GM19397 (cell line): ENCODE results near the gene ITSN2.
A peak's percentile ranks its signal among the peaks of the same experiment; 100 is the strongest.
"Not testable (repeated sequence)": the region's sequence is repeated elsewhere in the genome, so short reads cannot be mapped to it uniquely, and the experiment has no call there.

ENCODE experiments used
- ATAC-seq: cut with Tn5 transposase; IDR thresholded peaks from one replicate; pipeline ENCODE4 v1.9.1; 2021; ENCODE audit warnings: mild to moderate bottlenecking, moderate library complexity; ENCODE audit not compliant: unreplicated experiment

ITSN2 gene

DNA sequence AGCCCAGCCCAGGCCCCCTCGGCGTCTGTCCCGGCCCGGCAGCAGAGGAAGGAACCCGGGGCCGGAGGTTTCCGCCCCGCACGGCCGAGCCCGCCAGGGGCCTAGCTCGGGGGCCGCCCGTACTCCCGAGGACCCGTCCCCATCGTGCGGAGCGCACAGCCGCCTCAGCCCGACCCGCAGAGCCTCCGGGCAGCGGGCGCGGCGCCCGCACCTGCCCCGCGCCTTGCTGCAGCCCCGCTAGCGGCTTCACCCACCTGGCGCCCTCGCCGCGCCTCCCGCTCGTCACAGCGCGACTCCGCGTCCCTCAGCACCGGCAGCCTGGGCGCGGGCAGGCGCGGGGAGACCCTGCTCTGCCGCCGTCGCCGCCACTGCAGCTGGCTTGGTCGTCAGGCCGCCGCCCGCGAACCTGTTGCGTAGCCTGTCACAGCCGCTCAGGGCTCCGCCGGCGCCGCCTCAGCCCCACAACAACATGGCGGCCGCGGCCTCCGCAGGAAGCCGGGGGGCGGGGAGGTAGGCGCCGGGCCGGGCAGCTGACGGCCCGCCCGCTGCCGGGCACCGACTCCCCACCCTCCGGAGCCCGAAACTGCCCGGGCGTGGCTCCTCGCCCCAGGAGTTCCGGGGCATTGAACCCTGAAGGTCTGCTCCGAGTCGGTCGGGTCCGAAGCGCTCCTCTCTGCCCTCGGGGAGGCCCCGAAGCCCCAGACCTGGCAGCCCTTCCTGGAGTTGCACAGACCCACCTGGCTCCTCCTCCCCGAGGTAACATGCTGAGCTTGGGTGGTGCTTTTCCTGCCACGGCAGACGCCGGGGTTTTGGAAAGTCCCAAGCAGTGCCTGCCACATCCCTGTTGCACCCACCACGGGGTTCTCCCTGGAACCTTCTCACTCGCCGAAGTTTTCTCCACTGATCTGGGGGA lies at the start of gene ITSN2:
TSS of gene ITSN2 (minus strand) at position 487 of the 913 bp plus-strand sequence. CDS start 32,454 bp downstream, outside the sequence.
- peak; percentile 84 for ATAC-seq

DNA sequence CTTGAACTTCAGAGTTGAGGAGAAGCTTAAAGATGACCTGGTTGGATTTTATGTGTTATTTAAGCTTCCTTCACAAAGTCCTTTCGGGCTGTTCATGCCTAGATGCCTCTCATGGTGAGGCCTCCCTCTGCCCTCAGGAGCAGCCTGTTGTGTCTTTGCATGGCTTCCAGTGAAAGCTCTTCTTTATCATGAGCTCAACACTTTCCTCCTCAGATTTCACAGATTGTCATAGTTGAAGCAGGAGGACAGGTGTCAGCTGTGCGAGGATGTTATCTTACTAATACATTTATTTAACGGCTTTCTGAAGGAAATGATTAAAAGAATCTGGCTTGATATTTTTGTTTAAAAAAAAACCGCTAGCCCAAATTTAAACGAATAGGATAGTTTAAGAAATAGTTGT lies 48.8 kb upstream of the ITSN2 start:
- no peak for ATAC-seq

- not testable (repeated sequence) for ATAC-seq
Measured at GRCh38 chr2:24408704-24409103, 48.4 kb upstream of the ITSN2 start.

- no peak for ATAC-seq
Measured at GRCh38 chr2:24404491-24404921, 44.2 kb upstream of the ITSN2 start.

DNA sequence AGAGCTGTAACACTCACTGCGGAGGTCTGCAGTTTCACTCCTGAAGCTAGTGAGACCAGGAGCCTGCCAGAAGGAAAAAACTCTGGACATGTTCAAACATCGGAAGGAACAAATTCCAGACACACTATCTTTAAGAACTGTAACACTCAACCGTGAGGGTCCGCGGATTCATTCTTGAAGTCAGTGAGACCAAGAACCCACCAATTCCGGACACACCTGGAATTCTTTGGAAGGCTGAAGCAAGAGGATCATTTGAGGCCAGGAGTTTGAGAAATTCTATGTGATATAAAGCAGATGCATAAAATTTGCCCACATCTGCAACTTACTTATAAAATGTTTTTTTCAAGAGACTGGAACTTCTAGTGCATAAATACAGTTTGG lies 43.5 kb upstream of the ITSN2 start:
- ATAC-seq: no peak

DNA sequence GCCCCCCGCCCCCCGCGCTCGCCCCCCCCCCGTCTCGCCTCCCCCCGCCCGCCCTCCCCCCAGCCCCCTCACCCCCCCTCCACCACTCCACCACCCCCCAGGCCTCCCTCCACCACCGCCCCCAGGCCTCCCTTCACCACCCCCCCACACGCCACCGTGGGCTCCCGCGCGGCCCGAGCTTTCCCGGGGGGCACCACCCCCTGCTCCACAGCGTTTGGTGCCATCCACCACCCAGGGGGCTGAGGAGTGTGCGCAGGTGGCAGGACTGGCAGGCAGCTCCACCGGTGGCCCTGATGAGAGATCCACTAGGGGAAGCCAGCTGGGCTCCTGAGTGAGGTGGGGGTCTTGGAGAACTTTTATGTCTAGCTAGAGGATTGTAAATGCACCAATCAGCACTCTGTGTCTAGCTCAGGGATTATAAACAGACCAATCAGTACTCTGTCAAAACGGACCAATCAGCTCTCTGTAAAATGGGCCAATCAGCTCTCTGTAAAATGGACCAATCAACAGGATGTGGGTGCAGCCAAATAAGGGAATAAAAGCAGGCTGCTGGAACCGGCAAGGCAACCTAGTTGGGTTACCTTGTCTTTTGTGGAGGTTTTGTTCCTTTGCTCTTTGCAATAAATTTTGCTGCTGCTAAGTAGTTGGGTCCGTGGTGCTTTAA lies 43.0 kb upstream of the ITSN2 start:
- no peak for ATAC-seq

DNA sequence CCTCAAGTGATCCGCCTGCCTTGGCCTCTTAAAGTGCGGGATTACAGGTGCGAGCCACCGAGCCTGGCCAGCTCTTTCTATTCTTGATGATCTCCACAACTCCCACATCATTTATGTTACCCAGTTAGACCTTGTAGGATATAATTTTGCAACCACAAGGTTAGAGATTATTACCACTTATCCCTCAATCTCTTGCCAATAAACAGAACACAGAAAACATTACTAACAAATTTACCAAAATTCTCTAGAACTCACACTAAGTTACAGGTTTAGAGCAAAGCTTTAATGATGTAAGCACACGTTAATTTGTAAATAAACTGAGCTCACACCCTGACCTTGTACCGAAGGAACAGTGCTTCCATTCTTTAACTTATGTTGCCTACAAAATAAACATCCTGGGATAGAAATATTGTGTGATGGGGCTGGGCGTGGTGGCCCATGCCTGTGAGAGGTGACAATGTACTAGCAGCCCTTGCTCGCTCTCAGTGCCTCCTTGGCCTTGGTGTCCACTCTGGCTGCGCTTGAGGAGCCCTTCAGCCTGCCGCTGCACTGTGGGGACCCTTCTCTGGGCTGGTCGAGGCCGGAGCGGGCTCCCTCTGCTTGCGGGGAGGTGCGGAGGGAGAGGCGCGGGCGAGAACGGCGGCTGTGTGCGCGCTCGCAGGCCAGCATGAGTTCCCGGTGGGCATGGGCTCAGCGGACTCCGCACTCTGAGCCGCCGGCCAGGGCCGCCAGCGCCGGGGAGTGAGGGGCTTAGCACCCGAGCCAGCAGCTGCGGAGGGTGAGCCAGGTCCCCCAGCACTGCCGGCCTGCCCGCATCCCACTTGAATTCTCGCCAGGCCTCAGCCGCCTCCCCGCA lies 42.1 kb upstream of the ITSN2 start:
- no peak for ATAC-seq

DNA sequence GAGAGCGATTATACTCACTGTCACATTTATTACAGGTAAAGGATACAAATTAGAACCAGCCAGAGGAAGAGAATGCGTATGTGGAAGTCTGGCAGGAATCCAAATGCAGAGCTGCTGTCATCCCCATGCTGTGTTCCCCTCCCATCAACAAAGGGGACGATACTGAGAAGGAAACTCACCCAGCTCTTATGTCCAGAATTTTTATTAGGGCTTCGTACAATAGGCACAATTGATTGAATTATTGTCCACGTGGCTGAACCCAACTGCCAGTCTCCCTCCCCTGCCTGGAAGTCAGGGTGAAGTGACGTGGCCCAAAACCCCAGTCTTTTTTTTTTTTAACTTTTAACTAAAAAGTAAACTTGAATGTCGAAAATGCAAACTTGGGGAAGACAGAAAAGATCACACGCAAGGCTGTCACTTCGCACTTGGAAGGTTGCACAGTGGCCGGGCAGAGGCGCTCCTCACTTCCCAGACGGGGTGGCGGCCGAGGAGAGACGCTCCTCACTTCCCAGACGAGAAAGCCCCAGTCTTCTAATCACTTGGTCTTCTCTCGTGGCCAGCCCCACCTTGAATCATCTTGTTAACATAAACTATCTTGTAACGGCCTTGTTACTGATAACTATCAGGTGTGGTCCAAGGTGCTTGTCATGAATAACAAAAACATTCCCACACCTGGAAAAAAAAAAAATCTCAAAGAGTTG lies 40.0 kb upstream of the ITSN2 start:
- ATAC-seq: no peak

DNA sequence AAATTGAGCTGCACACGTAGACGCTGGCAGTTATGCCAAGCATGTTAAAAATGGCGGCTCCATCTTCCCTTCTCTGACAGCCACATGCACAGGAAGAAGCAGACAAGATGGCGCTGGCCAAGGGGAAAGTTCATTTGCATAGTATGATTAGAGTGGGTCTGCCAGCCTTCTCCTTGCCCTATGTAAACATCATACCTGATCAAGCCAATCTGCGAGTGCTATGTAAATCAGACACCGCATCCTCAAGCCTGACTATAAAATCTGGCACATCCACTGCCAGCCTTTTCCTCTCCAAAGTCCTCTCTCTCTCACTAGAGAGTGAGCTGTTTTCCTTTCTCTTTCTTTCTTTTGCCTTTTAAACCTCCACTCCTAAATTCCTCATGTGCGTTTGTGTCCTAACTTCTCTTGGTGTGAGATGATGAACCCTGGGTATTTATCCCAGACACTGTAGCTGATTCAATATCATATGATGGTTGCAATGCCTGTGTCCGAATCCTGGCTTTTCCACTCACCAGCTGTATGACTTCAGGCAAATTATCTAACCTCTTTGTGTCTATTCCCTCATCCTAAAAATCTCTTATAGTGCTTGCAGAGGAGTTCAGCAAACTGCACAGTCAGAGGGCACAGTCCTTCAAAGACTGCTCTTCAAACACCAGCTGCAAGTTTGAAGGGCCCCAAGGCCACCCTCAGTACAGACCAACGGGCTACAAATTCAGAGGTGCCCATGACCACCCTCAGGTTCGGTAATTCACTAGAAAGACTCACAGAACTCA lies 39.3 kb upstream of the ITSN2 start:
- ATAC-seq: no peak

- no peak for ATAC-seq
Measured at GRCh38 chr2:24394998-24395397, 34.7 kb upstream of the ITSN2 start.

DNA sequence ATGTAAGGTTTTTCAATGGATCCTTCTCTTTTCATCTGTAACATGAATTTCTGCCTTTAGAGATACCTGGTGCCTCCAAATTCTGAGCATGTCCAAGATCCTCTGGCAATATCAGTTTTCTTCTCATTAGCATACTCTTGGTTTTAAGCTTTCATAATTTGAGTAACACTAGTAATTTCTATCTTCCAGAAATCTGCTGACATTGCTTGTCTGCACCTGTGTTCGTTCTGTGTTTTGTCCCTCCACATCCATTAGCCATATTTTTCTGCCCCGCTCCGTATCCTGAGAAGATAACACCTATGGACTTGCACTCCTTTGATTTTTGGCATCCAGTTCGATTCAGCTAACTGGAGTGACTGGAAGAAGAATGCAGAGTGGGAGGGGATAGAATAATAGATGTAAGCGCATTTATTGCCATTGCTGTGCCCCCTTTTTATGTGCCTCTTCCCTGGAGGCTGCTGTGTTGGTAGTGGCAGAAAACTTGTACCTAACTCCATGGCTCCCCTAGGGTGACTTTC lies 32.3 kb upstream of the ITSN2 start:
- no peak for ATAC-seq

GRCh38 chr2:24385366-24385765 lies 25.0 kb upstream of the ITSN2 start:
- no peak for ATAC-seq

DNA sequence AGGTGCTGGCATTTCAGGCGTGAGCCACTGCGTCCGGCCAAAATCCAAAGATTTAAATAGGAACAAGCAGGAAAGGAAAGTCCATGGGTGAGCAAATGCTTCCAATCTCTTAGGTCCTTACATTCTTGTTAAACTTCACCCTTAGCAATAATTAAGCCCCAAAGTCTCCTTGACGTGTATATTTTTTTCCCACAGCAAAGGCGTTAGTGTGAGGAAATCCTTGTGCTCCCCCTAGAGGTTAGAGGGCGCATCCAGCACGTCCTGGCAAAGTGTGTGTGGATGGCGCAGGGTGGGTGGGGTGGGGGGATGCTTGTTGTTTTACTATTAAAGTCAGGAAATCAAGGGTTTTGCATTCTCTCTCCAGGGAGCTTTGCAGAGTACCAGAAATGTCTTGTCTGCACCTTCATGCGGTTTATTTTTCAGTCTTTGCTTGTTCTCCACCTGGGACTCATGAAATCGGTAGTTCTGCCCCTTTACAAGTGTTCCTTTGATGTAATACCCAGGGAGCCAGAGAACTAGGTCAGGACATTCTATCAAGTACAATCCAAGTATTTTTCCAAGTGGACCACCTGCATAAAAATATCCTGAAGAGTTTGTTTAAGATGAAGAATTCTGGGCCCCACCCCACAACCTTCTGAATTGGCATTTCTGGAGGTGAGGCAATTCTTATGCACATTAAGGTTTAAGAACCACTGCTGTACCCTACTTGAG lies 22.2 kb upstream of the ITSN2 start:
- ATAC-seq: no peak

DNA sequence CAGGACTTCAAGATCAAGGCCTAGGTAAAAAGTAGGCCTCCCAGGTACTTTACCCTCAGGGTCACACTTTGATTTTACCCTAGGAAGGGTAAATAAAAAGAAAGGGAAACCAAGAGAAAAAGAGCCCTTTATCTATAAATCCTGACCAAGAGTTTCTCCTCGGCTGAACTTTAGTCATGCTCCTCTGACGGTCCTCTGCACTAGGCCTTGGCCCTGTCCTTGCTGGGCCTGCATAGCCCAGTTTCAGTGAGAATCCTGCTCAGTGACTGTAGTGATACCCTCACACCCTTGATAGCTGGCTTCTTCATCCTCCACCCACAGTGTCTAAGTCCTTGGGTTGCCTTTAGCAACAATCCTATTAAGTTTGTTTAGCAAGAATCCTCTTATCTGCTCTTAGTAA lies 20.5 kb upstream of the ITSN2 start:
- ATAC-seq: no peak

DNA sequence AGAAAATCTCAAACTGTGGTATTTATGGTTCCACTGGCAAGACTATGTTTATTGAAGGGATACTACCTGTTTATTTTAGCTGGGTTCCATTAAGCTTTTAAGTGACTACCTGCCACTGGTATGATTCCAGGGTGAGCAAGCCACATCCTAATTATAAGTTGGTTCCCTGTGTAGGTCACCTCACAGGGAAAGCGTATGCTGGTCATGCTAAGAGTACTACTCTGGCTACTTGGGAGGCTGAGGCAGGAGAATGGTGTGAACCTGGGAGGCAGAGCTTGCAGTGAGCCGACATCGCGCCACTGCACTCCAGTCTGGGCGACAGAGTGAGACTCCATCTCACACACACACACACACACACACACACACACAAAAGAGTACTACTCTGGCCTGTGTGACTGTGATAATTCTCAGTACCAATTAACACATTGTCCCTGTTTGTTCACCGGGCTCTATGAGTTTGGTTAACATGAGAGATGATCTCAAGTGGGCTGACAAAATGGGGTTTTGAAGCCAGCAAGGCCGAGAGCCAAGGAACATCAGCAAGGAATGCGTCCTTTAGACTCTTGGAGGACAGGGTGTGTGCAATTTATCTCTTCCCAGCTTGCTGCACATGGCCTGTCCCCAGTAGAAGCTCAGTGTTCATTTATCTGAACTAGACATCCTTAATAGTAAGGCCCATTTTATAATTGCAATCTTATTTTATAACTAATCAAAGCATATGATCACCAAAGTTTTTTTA lies 15.2 kb upstream of the ITSN2 start:
- ATAC-seq: no peak

GRCh38 chr2:24374301-24374700 lies 14.0 kb upstream of the ITSN2 start:
- ATAC-seq: no peak

GRCh38 chr2:24372033-24372432 lies 11.7 kb upstream of the ITSN2 start:
- no peak for ATAC-seq

GRCh38 chr2:24365826-24366225 lies 5.5 kb upstream of the ITSN2 start:
- no peak for ATAC-seq
